Measurements from ENCODE around the gene RPL14. TPM values are rescaled to one million over a fixed set of nuclear protein-coding genes. Genes with fewer than 3 reads are reported as not detected.

Gene RPL14
- total and polyA plus RNA-seq, 10 of the 15 experiments (the other 5 are each of a cell fraction or from before 2014, with no cell fraction given), result 530 to 3,008 (median 1,136) TPM

DNA sequence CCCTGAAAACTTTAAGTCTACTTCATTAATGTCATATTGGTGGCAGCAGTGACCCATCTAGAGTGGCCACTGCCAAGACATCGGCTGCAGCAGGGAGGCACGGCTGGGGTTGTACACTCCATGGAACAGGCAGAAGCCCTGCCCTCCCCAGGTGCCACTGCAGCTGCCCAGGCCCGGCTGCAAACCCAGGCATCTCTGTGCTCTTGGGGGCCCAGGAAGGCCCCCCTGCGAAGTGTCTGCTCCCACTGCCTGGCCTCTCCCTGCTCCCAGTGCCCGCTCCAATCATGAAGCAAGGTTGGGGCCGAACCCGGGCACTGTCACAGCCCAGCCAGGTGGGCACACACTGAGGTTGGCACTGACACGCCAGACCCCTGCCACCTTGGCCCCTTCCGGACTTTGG, 12.1 kb upstream of the RPL14 start (continued):
- TF ChIP-seq CHD2 (IDR thresholded peaks at IDR 0.05; ENCODE audit: borderline replicate concordance, low read depth, low read length) (no peak), ZNF384 (IDR thresholded peaks at IDR 0.05; ENCODE audit: borderline replicate concordance, low read depth, low read length) (no peak)
- TF ChIP-seq, protein P1, sequence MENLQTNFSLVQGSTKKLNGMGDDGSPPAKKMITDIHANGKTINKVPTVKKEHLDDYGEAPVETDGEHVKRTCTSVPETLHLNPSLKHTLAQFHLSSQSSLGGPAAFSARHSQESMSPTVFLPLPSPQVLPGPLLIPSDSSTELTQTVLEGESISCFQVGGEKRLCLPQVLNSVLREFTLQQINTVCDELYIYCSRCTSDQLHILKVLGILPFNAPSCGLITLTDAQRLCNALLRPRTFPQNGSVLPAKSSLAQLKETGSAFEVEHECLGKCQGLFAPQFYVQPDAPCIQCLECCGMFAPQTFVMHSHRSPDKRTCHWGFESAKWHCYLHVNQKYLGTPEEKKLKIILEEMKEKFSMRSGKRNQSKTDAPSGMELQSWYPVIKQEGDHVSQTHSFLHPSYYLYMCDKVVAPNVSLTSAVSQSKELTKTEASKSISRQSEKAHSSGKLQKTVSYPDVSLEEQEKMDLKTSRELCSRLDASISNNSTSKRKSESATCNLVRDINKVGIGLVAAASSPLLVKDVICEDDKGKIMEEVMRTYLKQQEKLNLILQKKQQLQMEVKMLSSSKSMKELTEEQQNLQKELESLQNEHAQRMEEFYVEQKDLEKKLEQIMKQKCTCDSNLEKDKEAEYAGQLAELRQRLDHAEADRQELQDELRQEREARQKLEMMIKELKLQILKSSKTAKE (IDR thresholded peaks at IDR 0.05; ENCODE audit: low read depth, poor library complexity, severe bottlenecking), result no peak
- TF ChIP-seq, protein P2, sequence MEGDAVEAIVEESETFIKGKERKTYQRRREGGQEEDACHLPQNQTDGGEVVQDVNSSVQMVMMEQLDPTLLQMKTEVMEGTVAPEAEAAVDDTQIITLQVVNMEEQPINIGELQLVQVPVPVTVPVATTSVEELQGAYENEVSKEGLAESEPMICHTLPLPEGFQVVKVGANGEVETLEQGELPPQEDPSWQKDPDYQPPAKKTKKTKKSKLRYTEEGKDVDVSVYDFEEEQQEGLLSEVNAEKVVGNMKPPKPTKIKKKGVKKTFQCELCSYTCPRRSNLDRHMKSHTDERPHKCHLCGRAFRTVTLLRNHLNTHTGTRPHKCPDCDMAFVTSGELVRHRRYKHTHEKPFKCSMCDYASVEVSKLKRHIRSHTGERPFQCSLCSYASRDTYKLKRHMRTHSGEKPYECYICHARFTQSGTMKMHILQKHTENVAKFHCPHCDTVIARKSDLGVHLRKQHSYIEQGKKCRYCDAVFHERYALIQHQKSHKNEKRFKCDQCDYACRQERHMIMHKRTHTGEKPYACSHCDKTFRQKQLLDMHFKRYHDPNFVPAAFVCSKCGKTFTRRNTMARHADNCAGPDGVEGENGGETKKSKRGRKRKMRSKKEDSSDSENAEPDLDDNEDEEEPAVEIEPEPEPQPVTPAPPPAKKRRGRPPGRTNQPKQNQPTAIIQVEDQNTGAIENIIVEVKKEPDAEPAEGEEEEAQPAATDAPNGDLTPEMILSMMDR (IDR thresholded peaks at IDR 0.05 in 2 of 3, conservative IDR thresholded peaks at IDR 0.05 in 1 of 3; ENCODE audit: control insufficient read depth in 2 of 3, extremely low read depth in 1 of 3, insufficient read depth in 1 of 3, low read depth in 3 of 3, low read length in 3 of 3), result no peak

DNA sequence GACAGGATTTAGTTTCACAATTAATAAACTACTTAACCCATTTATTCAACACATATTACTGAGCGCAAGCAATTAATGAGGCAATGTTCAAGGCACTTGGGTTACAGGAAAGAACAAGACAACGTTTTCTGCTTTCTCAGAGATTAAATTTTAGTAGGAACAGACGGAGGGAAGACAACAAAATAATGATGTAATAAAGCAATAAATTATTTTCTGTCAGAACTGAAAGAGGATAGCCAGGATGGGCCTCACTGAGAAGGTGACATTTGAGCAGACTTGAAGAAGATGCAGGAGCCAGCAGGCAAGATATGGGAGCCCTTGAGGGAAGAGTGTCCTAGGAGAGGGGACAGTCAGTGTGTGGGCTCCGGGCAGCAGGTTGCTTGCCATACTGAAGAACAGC, 11.3 kb upstream of the RPL14 start:
- CTCF ChIA-PET, result no interaction called here
- H3K9me3 ChIP-seq (replicated peaks; ENCODE audit: control insufficient read depth, insufficient read depth, low read length), result no peaks in the 10 kb centered on the region

More for the DNA sequence above, 11.3 kb upstream of the RPL14 start:
- ChIA-PET RAD21 (ENCODE audit: unreplicated experiment) (no interaction called here), POLR2A (no interaction called here), SMC1A (ENCODE audit: uncharacterized antibody, unreplicated experiment) (no interaction called here)
- intact Hi-C loops (cut with micrococcal nuclease; ENCODE audit: unreplicated experiment), result no loop called here
- H3K4me1 ChIP-seq (ENCODE audit: control insufficient read depth, insufficient read depth, low read length), result no peaks in the 10 kb centered on the region
- TF ChIP-seq PML (IDR thresholded peaks at IDR 0.05; ENCODE audit: low read length) (no peak), HDGF (IDR thresholded peaks at IDR 0.05) (no peak), RELA (IDR thresholded peaks at IDR 0.05; ENCODE audit: borderline replicate concordance, partially characterized antibody) (no peak), IKZF1 (conservative IDR thresholded peaks at IDR 0.05) (no peak), RFX5 (IDR thresholded peaks at IDR 0.05; ENCODE audit: low read depth, low read length) (no peak), SP1 (IDR thresholded peaks at IDR 0.05; ENCODE audit: low read depth, low read length) (no peak)
- DNase-seq (ENCODE audit: low read depth, low spot score) (no peak), ATAC-seq (no peak), FAIRE-seq (no peak)
- no peak overlapping the region for H3K9ac ChIP-seq (ENCODE audit: control insufficient read depth, insufficient read depth, low read length)
- in situ Hi-C loops (cut with MboI), result no loop called here
- H3K27me3 ChIP-seq (replicated peaks in 1 of 2; ENCODE audit: control insufficient read depth in 2 of 2, insufficient read depth in 2 of 2, low read length in 1 of 2), result no peaks in the 10 kb centered on the region
- no peaks in the 10 kb centered on the region for H4K20me1 ChIP-seq (ENCODE audit: control insufficient read depth, insufficient read depth)
- BruUV-seq (replicated peaks), result no TSS peak
- H3K27ac ChIP-seq (ENCODE audit: control insufficient read depth, insufficient read depth), result no peak overlapping the region
- 62% methylated on average over 4 of the region's 4 CpGs for WGBS (ENCODE audit: insufficient coverage, insufficient replicate concordance, low lambda C conversion rate, missing lambda C conversion rate)
- H3K4me2 ChIP-seq (ENCODE audit: control insufficient read depth, insufficient read depth), result no peak overlapping the region
- no peaks in the 10 kb centered on the region for H3K36me3 ChIP-seq (ENCODE audit: control insufficient read depth in 2 of 2, insufficient read depth in 2 of 2, low read length in 1 of 2)
- H3K79me2 ChIP-seq (ENCODE audit: control insufficient read depth, insufficient read depth, low read length), result no peaks in the 10 kb centered on the region
- no peak overlapping the region for H3K4me3 ChIP-seq
- no peak overlapping the region for H2AFZ ChIP-seq (ENCODE audit: control insufficient read depth, low read depth, low read length)

Measured in GM12878 (cell line).